ENCODE data around the gene SELP.
"Not testable (repeated sequence)": the region's sequence is repeated elsewhere in the genome, so short reads cannot be mapped to it uniquely, and the experiment has no call there.

The SELP gene

DNA sequence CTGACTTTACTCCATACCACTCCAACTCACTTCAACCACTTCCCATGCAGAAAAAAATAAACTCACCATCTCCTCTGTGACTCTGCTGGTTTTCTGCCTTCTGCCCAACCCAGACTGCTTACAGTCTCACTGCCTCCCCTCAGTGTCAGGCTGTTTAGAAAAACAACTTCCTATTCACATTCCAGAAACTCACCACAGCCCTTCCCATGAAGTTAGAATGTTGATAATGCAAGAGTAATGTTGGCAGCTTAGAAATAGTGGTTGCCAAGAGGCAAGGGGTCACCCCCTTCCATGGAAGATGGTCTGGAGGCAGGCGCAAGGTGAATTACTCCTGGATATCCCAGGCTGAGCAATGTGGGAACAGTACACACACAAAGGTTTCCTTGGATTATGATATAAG is at the start of gene SELP:
Gene SELP (minus strand): TSS at position 119 of the 400 bp plus-strand sequence. CDS start 50 bp downstream, at position 69.
- FAIRE-seq, result no peak

DNA sequence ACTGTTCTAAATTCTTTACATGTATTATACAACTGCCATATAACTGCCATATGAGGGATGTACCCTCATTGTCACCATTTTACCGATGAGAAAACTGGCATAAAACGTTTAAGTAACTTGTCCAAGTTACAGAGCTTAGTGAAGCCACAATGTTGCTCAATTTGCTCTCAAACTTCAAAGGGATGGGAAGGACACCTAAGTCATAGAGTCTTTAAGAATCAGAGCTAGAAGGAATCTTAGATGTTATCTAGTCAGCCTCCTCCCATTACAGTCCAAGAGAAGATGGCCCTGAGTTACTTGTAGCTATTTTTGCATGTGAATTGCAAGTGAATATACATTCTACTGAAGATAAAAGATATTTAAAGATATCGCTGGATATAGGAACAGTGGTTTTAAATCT is 49.8 kb upstream of the SELP start:
- no peak for FAIRE-seq

DNA sequence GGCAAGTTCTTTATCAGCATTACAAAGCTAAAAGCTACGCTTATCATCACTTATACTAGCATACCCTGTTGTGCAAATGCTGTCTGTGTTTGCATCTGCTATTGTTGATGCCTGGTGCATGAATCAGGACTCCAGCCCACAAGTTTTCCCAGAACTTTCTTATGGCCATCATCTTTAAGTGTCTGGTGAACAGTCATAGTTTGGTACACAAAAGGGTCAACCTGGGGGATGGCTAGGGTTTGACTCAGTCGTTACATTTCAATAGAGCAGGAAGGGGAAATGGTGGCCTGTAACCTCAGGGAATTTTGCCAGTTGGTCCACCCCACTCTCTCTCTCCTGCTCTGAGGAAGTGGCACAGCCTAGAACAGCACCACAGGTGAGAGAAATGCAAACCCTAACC is 46.1 kb upstream of the SELP start:
- FAIRE-seq, result no peak

DNA sequence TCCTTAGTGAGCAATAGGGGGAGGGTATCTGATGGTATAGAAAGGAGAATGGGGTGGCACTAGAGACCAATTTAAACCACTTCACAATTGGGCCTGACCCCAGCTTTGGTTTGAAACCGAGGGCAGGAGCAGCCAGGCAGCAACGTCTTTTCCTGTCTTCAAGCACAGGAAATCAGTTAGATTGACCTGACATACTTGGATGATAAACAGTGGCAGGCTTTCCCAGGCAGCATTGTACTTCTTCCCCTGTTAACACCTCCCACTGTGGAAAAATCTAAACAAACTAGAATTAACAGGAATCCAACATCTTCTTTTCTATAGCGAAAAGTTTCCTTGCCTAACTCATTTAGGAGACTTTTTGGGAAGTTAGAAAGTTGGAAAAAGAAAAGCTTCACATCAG is 40.9 kb upstream of the SELP start:
- FAIRE-seq, result no peak

DNA sequence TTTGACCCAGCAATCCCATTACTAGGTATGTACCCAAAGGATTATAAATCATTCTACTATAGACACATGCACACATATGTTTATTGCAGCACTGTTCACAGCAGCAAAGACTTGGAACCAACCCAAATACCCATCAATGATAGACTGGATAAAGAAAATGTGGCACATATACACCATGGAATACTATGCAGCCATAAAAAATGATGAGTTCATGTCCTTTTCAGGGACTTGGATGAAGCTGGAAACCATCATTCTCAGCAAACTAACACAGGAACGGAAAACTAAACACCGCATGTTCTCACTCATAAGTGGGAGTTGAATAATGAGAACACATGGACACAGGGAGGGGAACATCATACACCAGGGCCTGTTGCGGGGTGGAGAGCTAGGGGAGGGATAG is 40.3 kb upstream of the SELP start:
- not testable (repeated sequence) for FAIRE-seq

DNA sequence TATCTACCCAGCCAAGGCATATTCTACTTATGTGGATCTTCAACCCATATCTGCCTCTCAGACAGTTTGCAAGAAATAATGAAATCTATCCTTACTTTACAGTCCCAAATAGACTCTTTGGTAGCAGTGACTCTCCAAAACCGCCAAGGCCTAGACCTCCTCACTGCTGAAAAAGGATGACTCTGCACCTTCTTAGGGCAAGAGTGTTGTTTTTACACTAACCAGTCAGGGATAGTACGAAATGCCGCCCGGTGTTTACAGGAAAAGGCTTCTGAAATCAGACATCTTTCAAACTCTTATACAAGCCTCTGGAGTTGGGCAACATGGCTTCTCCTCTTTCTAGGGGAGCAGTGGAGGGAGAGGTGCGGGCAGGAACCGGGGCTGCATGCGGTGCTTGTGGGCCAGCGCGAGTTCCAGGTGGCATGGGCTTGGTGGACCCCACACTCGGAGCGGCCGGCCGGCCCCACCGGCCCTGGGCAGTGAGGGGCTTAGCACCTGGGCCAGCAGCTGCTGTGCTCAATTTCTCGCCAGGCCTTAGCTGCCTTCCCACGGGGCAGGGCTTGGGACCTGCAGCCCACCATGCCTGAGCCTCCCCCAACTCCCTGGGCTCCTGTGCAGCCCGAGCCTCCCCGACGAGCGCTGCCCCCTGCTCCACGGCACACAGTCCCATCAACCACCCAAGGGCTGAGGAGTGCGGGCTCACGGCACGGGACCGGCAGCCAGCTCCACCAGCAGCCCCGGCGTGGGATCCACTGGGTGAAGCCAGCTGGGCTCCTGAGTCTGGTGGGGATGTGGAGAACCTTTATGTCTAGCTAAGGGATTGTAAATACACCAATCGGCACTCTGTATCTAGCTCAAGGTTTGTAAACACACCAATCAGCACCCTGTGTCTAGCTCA is 38.0 kb upstream of the SELP start:
- FAIRE-seq, result not testable (repeated sequence)

DNA sequence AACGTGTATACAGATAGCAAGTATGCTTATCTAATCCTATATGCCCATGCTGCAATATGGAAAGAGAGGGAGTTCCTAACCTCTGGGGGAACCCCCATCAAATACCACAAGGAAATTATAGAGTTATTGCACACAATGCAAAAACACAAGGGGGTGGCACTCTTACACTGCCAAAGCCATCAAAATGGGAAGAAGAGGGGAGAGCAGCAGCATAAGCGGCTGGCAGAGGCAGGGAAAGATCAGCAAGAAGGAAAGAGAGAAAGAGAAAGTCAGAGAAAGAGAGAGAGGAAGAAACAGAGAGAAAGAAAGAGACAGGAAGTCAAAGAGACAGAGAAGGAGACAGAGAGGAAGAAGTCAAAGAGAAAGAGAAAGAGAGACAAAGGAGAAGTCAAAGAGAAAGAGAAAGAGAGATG is 37.3 kb upstream of the SELP start:
- FAIRE-seq, result not testable (repeated sequence)

DNA sequence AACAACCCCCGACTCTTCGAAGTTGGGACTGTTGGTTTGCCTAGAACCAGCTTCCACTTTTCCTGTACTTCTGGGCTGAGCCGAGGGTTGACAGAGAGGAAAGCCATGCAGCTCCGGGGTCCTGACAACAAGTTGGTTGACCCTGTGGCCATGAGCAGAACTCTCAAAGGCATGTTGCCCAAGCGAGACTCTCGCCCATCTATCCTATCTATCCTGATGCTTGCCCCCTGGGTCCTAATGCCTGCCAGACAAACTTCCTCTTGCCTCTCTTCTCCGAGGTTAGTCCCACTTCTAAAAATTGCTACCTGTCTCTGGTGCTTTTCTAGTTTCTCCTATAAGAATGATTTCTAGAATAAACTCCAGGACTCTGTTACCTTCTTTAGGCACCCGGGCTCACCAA is 32.8 kb upstream of the SELP start:
- FAIRE-seq, result not testable (repeated sequence)

DNA sequence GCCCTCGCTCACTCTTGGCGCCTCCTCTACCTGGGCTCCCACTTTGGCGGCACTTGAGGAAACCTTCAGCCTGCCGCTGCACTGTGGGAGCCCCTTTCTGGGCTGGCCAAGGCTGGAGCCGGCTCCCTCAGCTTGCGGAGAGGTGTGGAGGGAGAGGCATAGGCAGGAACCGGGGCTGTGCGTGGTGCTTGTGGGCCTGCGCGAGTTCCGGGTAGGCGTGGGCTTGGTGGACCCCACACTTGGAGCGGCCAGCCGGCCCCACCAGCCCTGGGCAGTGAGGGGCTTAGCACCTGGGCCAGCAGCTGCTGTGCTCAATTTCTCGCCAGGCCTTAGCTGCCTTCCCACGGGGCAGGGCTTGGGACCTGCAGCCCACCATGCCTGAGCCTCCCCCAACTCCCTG is 31.1 kb upstream of the SELP start:
- FAIRE-seq, result not testable (repeated sequence)

DNA sequence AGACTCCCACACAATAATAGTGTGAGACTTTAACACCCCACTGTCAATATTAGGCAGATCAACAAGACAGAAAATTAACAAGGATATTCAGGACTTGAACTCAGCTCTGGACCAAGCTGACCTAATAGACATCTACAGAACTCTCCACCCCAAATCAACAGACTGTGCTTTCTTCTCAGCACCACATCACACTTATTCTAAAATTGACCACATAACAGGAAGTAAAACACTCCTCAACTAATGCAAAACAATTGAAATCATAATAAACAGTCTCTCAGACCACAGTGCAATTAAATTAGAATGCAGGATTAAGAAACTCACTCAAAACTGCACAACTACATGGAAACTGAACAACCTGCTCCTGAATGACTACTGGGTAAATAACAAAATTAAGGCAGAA is 28.9 kb upstream of the SELP start:
- not testable (repeated sequence) for FAIRE-seq

DNA sequence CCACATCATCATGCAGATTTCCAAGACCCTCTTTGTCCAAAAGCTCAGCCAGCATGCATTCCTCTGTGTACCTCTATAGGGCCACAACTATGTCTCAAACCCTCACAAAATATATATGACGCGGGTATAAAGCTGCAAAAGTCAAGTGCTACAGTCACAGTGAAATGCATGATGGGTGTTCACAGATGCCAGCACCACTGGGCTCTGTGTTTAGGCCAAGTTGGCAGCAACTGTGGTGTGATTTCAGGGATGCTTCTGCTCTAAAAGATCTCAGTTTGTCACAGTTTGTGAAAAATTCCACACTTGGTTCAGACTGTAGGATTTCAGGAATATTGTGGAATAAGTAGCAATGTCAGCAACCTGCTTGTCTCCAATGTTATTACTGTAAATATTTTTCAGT is 23.9 kb upstream of the SELP start:
- FAIRE-seq, result no peak

DNA sequence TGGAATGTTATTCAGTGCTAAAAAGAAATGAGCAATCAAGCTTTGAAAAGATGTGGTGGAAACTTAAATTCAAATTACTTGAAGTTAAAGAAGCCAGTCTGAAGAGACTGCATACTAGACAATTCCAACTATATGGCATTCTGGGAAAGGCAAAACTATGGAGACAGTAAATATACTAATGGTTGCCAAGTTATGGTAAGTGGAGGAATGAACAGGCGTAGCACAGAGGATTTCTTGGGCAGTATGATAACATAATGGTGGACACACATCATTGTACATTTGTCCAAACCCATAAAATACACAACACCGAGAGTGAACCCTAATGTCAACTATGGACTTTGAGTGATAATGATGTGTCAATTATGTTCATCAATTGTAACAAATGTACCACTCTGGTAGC is 21.1 kb upstream of the SELP start:
- no peak for FAIRE-seq

DNA sequence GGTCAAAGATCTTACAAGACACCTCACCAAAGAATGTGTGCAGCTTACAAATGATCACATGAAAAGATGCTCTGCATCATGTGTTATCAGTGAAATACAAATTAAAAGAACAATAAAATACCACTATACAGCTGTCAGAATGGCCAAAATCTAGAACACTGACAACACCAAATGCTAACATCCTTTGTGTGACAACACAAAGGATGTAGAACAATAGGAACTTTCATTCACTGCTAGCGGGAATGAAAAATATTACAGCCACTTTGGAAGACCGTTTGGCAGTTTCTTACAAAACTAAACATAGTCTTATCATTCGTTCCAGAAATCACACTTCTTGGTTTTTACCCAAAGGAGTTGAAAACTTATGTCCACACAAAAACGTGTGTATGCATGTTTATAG is 20.6 kb upstream of the SELP start:
- FAIRE-seq, result no peak

DNA sequence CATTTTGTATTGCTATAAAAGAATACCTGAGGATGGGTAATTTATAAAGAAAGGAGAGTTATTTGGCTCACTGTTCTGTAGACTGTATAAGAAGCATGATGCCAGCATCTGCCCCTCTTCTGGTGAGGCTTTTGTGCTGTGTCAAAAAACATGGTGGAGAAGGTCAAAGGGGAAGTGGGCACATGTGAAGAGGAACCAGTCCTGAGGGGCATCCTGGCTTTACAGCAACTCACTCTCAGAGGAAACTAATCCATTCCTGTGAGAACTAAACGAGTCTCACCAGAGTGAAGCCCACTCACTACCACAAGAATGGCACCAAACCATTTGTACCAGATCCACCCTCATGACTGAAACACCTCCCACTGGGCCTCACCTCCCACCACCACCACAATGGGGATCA is 18.8 kb upstream of the SELP start:
- no peak for FAIRE-seq

DNA sequence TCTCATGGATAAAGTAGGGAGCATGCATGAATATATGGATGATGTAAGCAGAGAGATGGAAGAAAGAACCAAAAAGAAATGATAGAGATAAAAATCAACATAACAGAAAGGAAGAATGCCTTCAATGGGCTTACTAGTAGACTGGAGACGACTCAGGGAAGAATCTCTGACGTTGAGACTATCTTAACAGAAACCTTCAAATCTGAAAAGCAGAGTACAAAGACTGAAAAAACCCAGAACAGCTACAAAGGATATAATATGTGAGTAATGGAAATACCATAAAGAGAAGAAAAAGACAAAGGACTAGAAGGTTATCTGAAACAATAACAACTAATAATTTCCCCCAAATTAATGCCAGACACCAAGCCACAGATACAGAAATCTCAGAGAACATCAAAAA is 18.3 kb upstream of the SELP start:
- FAIRE-seq, result no peak

DNA sequence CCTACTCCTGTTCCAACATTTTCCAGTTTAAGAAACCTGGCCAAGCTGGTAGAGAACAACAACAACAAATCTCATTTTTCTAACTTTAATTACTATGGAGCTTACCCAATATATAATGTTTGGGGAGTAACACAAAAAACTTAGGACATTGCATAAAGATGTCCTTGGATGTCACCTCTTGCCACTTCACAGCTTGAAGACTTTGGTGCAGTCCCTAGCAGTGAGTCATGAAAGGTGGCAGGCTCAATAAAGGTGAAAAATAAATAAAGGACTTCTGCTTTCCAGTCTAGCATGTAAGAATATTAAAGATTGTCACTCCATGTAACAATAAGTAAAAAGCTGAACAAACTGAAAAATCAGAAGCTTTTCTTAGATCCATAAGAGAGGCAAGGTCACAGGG is 17.6 kb upstream of the SELP start:
- FAIRE-seq, result no peak

DNA sequence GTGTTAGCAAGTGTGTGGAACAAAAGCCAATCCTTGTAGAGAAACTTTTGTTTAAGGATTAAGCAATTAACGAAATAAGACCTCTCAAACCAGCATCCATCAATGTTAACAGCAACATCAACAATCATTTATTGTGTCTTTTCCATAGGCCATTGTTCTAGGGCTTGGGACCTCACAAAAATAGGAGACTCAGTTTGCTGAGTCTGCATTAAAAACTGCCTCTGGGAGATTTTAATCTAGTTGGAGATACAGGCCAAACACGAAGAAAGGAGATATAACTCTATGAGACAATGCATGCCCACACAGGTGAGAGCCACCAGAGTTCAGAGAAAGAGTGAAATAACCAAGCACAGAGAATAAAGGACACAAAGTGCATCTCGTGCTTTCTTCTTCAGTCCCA is 14.4 kb upstream of the SELP start:
- FAIRE-seq, result no peak

DNA sequence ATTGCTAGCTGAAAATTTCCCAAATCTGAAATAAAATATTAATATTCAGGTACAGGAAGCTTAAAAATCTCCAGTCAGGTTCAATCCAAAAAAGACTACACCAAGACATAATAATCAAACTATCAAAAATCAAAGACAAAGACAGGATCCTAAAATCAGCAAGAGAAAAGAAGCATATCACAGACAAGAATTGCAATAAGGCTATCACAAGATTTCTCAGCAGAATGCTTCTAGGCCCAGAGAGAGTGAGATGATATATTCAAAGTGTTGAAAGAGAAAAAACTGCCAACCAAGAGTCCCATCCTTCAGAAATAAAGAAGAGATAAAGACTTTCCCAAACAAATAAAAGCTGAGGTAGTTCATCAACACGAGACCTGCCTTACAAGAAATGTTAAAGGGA is 5.0 kb upstream of the SELP start:
- no peak for FAIRE-seq

DNA sequence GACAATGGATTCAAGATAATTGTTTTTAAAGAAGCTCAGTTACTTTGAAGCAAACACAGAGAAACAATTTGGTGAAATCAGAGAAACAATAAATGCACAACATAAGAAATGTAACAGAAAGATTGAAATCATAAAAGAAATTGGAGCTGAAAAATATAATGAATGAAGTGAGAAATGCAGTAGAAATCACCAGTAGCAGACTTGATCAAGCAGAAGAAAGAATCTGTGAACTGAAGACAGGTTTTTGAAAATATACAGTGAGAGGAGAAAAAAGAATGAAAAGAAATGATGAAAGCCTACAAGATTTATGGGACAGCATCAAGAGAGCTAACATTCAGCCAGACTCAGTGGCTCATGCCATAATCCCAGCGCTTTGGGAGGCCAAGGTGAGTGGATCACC is 4.2 kb upstream of the SELP start:
- no peak for FAIRE-seq

DNA sequence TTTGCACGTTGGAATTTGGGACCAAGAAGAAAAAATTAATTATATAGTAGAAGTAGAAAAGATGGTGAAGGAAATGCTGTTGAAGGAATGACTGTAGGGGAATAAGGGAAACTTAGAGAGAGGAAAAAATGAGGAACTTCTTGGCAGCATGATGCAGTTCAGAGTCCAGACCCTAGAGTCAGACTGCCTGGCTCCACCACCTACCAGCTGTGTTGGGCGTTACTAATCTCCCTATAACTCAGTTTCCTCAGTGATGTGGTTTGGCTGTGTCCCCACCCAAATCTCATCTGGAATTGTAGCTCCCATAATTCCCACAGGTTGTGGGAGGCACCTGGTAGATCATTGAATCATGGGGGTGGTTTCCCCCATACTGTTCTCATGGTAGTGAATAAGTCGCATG is 1.3 kb upstream of the SELP start:
- FAIRE-seq, result no peak

DNA sequence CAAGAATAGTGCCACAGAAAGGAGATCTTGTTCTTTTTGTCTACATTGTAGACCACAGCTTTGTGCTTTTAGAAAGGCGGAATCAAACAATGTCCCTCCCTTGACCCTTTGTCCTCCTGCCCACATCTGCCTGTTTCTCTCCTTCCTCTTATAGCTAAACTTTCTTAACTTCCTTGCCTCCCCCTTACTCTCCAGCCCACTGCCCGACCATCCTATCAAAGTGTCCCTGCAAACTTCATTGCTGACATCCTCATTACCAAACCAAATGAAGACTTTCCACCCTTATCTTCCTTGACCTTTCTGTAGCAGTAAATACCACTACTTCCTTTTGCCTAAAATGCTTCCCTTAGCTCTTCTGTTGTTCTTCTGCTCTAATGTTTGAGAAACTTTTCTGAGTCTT is 5.0 kb downstream of the SELP start:
- FAIRE-seq, result no peak

DNA sequence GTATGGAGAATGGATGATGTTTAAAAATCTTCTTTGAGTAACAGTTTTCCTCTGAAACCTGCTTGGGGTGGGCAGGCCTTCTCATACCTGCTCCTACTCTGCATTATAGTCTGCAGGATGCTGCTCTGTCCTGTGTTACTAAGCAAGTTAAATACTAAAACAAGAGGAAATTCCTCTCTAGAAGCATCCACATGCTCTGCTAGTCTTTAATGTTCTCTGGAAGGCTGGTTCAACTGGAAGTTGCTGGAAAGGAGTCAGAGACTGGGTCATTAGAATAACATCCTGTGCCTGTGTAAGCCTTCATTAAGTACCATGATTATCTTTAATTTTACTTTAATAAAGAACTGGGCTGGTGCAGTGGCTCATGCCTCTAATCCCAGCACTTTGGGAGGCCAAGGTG is 5.8 kb downstream of the SELP start:
- no peak for FAIRE-seq

DNA sequence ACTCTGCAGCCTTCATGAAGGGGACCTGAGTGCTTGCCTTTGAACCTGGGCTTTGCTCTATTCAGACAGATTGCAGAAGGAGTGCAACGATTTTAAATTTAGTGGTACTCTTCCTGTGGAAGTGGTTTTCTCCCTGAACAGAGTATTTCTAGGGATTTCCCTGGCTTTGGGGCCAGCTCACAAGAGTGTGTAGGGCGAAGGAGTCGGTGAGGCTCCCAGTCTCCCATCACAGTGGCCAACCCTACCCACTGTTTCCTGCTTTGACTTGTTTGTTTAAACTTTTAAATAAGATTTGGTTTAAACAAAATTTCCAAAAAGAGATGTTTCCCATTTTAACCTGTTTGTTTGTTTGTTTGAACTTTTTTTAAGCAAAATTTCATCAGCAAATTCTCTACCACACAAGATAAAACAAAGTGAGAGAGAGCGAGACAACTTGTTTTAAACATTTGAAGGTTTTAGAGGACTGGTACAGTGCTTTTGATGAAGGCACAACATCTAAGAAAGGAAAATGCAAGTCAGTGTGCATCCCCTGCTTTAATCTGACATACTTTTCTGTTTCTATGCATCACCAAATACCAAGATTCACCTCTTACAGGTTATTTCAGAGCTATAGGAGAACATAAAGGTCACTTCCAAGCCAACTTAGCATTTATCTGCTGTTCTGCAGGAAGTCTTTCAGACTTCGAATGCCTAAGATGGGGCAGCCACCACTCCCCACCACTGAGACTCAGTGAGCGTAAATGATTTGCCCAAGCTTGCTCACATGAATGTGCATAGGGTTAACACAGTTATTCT is 6.6 kb downstream of the SELP start:
- FAIRE-seq, result no peak

DNA sequence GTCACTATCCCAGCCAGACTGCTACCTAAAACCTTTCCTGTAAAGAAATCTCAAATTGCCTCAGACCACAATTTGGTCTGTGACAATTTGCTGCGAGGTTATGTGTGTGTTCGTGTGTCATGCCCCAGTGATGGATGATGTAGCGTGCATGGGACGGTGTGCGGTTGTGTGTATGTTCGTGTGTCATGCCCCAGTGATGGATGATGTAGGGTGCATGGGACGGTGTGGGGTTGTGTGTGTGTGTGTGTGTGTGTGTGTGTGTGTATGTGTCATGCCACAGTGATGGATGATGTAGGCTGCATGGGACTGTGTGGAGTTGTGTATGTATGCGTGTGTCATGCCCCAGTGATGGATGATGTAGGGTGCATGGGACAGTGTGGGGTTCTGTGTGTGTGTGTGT is 9.4 kb downstream of the SELP start:
- no peak for FAIRE-seq

Measured in islet of Langerhans (tissue), 1 donor.